ENCODE data around the gene MINK1. TPM values are rescaled to one million over a fixed set of nuclear protein-coding genes. Genes with fewer than 3 reads are reported as not detected.

The MINK1 gene
- total RNA-seq, 1 experiment from 2014 or later = 105 TPM

DNA sequence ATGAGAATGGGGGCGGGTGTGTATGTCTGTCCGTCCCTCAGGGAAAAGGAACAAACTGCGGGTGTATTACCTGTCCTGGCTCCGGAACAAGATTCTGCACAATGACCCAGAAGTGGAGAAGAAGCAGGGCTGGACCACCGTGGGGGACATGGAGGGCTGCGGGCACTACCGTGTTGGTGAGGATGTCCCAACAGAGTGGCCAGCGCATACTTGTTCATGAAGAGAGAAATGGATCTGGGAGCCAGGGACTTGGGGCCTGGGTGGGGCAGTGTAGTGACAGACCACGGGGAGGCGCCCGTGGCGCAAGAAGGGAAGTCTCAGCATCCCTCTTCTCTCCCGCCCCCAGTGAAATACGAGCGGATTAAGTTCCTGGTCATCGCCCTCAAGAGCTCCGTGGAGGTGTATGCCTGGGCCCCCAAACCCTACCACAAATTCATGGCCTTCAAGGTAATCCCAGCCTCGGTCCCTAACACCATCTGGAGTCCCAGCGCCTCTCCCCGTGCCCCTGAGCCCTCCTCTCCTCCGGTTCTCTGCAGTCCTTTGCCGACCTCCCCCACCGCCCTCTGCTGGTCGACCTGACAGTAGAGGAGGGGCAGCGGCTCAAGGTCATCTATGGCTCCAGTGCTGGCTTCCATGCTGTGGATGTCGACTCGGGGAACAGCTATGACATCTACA, 62.7 kb downstream of the MINK1 start (continued):
- TF ChIP-seq, protein P1, sequence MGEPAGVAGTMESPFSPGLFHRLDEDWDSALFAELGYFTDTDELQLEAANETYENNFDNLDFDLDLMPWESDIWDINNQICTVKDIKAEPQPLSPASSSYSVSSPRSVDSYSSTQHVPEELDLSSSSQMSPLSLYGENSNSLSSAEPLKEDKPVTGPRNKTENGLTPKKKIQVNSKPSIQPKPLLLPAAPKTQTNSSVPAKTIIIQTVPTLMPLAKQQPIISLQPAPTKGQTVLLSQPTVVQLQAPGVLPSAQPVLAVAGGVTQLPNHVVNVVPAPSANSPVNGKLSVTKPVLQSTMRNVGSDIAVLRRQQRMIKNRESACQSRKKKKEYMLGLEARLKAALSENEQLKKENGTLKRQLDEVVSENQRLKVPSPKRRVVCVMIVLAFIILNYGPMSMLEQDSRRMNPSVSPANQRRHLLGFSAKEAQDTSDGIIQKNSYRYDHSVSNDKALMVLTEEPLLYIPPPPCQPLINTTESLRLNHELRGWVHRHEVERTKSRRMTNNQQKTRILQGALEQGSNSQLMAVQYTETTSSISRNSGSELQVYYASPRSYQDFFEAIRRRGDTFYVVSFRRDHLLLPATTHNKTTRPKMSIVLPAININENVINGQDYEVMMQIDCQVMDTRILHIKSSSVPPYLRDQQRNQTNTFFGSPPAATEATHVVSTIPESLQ (CRISPR knock-in tag; IDR thresholded peaks at IDR 0.05) = no peak
- TF ChIP-seq, protein P2, sequence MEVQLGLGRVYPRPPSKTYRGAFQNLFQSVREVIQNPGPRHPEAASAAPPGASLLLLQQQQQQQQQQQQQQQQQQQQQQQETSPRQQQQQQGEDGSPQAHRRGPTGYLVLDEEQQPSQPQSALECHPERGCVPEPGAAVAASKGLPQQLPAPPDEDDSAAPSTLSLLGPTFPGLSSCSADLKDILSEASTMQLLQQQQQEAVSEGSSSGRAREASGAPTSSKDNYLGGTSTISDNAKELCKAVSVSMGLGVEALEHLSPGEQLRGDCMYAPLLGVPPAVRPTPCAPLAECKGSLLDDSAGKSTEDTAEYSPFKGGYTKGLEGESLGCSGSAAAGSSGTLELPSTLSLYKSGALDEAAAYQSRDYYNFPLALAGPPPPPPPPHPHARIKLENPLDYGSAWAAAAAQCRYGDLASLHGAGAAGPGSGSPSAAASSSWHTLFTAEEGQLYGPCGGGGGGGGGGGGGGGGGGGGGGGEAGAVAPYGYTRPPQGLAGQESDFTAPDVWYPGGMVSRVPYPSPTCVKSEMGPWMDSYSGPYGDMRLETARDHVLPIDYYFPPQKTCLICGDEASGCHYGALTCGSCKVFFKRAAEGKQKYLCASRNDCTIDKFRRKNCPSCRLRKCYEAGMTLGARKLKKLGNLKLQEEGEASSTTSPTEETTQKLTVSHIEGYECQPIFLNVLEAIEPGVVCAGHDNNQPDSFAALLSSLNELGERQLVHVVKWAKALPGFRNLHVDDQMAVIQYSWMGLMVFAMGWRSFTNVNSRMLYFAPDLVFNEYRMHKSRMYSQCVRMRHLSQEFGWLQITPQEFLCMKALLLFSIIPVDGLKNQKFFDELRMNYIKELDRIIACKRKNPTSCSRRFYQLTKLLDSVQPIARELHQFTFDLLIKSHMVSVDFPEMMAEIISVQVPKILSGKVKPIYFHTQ (CRISPR knock-in tag; IDR thresholded peaks at IDR 0.05) = no peak
- TF ChIP-seq, protein P3, sequence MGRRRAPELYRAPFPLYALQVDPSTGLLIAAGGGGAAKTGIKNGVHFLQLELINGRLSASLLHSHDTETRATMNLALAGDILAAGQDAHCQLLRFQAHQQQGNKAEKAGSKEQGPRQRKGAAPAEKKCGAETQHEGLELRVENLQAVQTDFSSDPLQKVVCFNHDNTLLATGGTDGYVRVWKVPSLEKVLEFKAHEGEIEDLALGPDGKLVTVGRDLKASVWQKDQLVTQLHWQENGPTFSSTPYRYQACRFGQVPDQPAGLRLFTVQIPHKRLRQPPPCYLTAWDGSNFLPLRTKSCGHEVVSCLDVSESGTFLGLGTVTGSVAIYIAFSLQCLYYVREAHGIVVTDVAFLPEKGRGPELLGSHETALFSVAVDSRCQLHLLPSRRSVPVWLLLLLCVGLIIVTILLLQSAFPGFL (CRISPR knock-in tag; IDR thresholded peaks at IDR 0.05; ENCODE audit: borderline replicate concordance) = no peak
- TF ChIP-seq, protein P4, sequence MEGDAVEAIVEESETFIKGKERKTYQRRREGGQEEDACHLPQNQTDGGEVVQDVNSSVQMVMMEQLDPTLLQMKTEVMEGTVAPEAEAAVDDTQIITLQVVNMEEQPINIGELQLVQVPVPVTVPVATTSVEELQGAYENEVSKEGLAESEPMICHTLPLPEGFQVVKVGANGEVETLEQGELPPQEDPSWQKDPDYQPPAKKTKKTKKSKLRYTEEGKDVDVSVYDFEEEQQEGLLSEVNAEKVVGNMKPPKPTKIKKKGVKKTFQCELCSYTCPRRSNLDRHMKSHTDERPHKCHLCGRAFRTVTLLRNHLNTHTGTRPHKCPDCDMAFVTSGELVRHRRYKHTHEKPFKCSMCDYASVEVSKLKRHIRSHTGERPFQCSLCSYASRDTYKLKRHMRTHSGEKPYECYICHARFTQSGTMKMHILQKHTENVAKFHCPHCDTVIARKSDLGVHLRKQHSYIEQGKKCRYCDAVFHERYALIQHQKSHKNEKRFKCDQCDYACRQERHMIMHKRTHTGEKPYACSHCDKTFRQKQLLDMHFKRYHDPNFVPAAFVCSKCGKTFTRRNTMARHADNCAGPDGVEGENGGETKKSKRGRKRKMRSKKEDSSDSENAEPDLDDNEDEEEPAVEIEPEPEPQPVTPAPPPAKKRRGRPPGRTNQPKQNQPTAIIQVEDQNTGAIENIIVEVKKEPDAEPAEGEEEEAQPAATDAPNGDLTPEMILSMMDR (IDR thresholded peaks at IDR 0.05) = no peak
- TF ChIP-seq TEAD1 (CRISPR knock-in tag; IDR thresholded peaks at IDR 0.05) (no peak), ZNF232 (CRISPR knock-in tag; IDR thresholded peaks at IDR 0.05) (no peak), KAT7 (CRISPR knock-in tag; IDR thresholded peaks at IDR 0.05; ENCODE audit: borderline replicate concordance) (no peak), ELF4 (CRISPR knock-in tag; IDR thresholded peaks at IDR 0.05; ENCODE audit: low read depth) (no peak)

DNA sequence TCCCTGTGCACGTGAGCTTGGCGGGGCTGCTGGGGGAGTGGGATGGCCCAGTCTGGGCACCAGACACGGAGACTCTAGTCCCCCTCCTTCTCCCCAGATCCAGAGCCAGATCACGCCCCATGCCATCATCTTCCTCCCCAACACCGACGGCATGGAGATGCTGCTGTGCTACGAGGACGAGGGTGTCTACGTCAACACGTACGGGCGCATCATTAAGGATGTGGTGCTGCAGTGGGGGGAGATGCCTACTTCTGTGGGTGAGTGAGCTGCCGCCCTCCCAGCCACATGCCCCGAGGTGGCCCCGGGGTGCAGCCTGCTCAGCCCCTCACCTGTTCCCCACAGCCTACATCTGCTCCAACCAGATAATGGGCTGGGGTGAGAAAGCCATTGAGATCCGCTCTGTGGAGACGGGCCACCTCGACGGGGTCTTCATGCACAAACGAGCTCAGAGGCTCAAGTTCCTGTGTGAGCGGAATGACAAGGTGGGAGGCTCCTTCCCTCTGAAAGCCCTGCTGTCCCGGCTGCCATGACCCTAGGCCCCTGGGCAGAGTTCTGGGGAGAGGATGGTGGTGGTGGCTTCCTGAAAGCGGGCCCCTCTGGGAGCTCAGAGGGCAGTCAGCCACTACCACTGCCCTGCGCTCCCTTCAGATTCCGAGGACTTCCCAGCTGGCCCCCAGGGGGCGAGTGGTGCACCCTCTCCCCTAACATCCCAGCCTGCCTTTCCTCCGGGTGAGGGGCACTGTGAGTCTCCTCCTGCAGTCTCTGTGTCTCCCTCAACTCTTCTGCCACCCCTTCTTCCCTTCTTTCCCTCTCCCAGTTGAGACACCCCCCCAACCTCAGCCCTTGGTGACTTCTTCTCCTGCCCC, 63.4 kb downstream of the MINK1 start:
- H3K27me3 Mint-ChIP-seq (ENCODE audit: low read depth) = peaks cover 5% of the 10 kb centered on the region
- no peak overlapping the region for H3K4me3 Mint-ChIP-seq
- CTCF ChIA-PET = interaction anchor here (0.8 to 1.5 kb wide), 5 partner anchors 13 to 107 kb away, joined by 3 to 9 read pairs (median 4); partner anchors contain the start of gene SPAG7
- POLR2A ChIA-PET = interaction anchor here (0.6 kb wide), 1 partner anchor 70 kb away, joined by 3 read pairs; no protein-coding TSS in a partner anchor
- no peaks in the 10 kb centered on the region for H3K9me3 Mint-ChIP-seq
- H3K27ac Mint-ChIP-seq = no peak overlapping the region
- TF ChIP-seq OVOL2 (CRISPR knock-in tag; IDR thresholded peaks at IDR 0.05; ENCODE audit: borderline replicate concordance) = no peak
- peak; percentile 61; the same call in 1 of the 2 replicates for TF ChIP-seq ESRRA (CRISPR knock-in tag; IDR thresholded peaks at IDR 0.05; ENCODE audit: borderline replicate concordance)
- H3K4me1 Mint-ChIP-seq = peaks cover 10% of the 10 kb centered on the region; the same call in 1 of the 2 replicates
- no peak for DNase-seq (ENCODE audit: low spot score)
- ATAC-seq = no peak
- H3K36me3 Mint-ChIP-seq = peaks cover 11% of the 10 kb centered on the region; the same call in 1 of the 2 replicates

DNA sequence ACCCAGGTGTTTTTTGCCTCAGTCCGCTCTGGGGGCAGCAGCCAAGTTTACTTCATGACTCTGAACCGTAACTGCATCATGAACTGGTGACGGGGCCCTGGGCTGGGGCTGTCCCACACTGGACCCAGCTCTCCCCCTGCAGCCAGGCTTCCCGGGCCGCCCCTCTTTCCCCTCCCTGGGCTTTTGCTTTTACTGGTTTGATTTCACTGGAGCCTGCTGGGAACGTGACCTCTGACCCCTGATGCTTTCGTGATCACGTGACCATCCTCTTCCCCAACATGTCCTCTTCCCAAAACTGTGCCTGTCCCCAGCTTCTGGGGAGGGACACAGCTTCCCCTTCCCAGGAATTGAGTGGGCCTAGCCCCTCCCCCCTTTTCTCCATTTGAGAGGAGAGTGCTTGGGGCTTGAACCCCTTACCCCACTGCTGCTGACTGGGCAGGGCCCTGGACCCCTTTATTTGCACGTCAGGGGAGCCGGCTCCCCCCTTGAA, 64.1 kb downstream of the MINK1 start:
- H3K4me3 Mint-ChIP-seq = no peak overlapping the region
- ChIA-PET CTCF (interaction anchor here (0.6 to 1.5 kb wide), 4 partner anchors 12 to 108 kb away, joined by 3 to 9 read pairs (median 4); no protein-coding TSS in a partner anchor), POLR2A (interaction anchor here (0.6 to 0.7 kb wide), 2 partner anchors 69 to 1363 kb away, joined by 3 to 4 read pairs; no protein-coding TSS in a partner anchor)
- H3K9me3 Mint-ChIP-seq = no peaks in the 10 kb centered on the region
- peak; percentile 29; the same call in 1 of the 2 replicates for TF ChIP-seq NR2C2 (CRISPR knock-in tag; IDR thresholded peaks at IDR 0.05)
- TF ChIP-seq, protein P5, sequence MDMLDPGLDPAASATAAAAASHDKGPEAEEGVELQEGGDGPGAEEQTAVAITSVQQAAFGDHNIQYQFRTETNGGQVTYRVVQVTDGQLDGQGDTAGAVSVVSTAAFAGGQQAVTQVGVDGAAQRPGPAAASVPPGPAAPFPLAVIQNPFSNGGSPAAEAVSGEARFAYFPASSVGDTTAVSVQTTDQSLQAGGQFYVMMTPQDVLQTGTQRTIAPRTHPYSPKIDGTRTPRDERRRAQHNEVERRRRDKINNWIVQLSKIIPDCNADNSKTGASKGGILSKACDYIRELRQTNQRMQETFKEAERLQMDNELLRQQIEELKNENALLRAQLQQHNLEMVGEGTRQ (CRISPR knock-in tag; IDR thresholded peaks at IDR 0.05) = peak; percentile 66
- TF ChIP-seq, protein P3 (CRISPR knock-in tag; IDR thresholded peaks at IDR 0.05; ENCODE audit: borderline replicate concordance) = no peak
- no peak overlapping the region for H3K27ac Mint-ChIP-seq
- H3K36me3 Mint-ChIP-seq = peaks cover 11% of the 10 kb centered on the region; the same call in 1 of the 2 replicates
- DNase-seq (ENCODE audit: low spot score) (no peak), ATAC-seq (no peak)
- H3K4me1 Mint-ChIP-seq = peaks cover 10% of the 10 kb centered on the region; the same call in 1 of the 2 replicates
- H3K27me3 Mint-ChIP-seq (ENCODE audit: low read depth) = peaks cover 5% of the 10 kb centered on the region

Data from WTC11 (cell line).